OCI-LY1 (cell line): ENCODE data around the gene NELFE.

Experiments
- H2AFZ ChIP-seq: fragments of 200-600 bp; sonication (generic), shearing (Covaris generic); 2 replicates; pipeline ENCODE4 v1.6.0; 2014; ENCODE audit warnings: antibody characterized with exemption, mild to moderate bottlenecking, low read length
- H3F3A ChIP-seq: fragments of 200-600 bp; sonication (generic), shearing (Covaris generic); 2 replicates; pipeline ENCODE4 v1.6.0; 2014; ENCODE audit warnings: mild to moderate bottlenecking, antibody characterized with exemption, low read length, moderate library complexity; ENCODE audit not compliant: insufficient read depth
- H3K27ac ChIP-seq: fragments of 200-600 bp; sonication (generic); 2 replicates; pipeline ENCODE4 v1.5.1; 2014; ENCODE audit warnings: low read length, mixed run types, mild to moderate bottlenecking, low read depth; ENCODE audit not compliant: poor library complexity, severe bottlenecking
- H3K27me3 ChIP-seq: fragments of 200-600 bp; sonication (generic); 2 replicates; pipeline ENCODE4 v1.6.0; 2014; ENCODE audit warnings: antibody characterized with exemption, mild to moderate bottlenecking, low read length, moderate library complexity; ENCODE audit not compliant: insufficient read depth
- H3K36me3 ChIP-seq: fragments of 200-600 bp; sonication (generic); 2 replicates; pipeline ENCODE4 v1.6.1; 2014; ENCODE audit warnings: mild to moderate bottlenecking, antibody characterized with exemption, low read length, moderate library complexity, mixed read lengths; ENCODE audit not compliant: insufficient read depth
- H3K4me1 ChIP-seq: fragments of 200-600 bp; sonication (generic); 2 replicates; pipeline ENCODE4 v1.5.1; 2014; ENCODE audit warnings: mild to moderate bottlenecking, low read length, moderate library complexity; ENCODE audit not compliant: insufficient read depth, severe bottlenecking
- H3K4me2 ChIP-seq: fragments of 200-600 bp; sonication (generic), shearing (Covaris generic); 2 replicates; pipeline ENCODE4 v1.6.1; 2014; ENCODE audit warnings: low read length
- H3K4me3 ChIP-seq: fragments of 200-600 bp; sonication (generic); 2 replicates; pipeline ENCODE4 v1.5.1; 2014; ENCODE audit warnings: low read length, low read depth, mild to moderate bottlenecking, mixed read lengths; ENCODE audit not compliant: poor library complexity, severe bottlenecking
- H3K79me2 ChIP-seq: fragments of 200-600 bp; shearing (Covaris generic); 2 replicates; pipeline ENCODE4 v1.6.1; 2016; ENCODE audit warnings: mixed run types, low read length, mixed read lengths; ENCODE audit not compliant: insufficient read depth
- H3K9ac ChIP-seq: fragments of 200-600 bp; sonication (generic), shearing (Covaris generic); 2 replicates; pipeline ENCODE4 v1.6.1; 2014; ENCODE audit warnings: mild to moderate bottlenecking, low read length, mixed read lengths
- H3K9me2 ChIP-seq: fragments of 200-600 bp; sonication (generic), shearing (Covaris generic); 2 replicates; pipeline ENCODE4 v1.6.1; 2014; ENCODE audit warnings: low read depth, mild to moderate bottlenecking, low read length, mixed read lengths
- H3K9me3 ChIP-seq: fragments of 200-600 bp; shearing (Covaris generic); 2 replicates; pipeline ENCODE4 v1.6.1; 2014; ENCODE audit warnings: low read length, mixed read lengths
- H4K20me1 ChIP-seq: fragments of 200-600 bp; sonication (generic), shearing (Covaris generic); 2 replicates; pipeline ENCODE4 v1.6.0; 2016; ENCODE audit warnings: mild to moderate bottlenecking, low read length; ENCODE audit not compliant: insufficient read depth
- EZH2 ChIP-seq: fragments of 200-600 bp; sonication (generic), shearing (Covaris generic); IDR thresholded peaks from 2 replicates; pipeline ENCODE4 v1.8.0; 2017; ENCODE audit warnings: borderline replicate concordance, mixed run types, mild to moderate bottlenecking, antibody characterized with exemption, low read length, moderate library complexity, mixed read lengths
- TF ChIP-seq, protein P1 (sequence below): fragments of 200-600 bp; sonication (generic), shearing (Covaris generic); IDR thresholded peaks from 2 replicates; pipeline ENCODE4 v1.5.1; 2017; ENCODE audit warnings: mild to moderate bottlenecking, antibody characterized with exemption, low read length, moderate library complexity, mixed read lengths

Gene NELFE

DNA sequence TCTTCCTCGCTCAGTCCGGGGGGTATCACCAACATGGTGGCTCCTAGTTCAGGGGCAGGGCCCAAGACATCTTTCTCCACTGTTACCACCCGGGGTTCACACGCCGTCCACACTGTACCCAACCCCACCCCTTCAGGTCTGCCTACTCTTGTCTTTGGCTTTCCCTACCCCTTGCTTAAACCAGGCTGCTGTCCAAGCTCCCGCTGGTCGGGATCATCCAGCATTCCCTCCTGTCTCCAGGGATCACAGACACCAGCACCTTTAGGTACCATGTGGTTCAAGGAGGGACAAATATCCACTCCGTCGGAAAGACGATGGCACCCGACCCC, 395 bp downstream of the NELFE start:
- Histone ChIP-seq H3K79me2 (peaks cover 8% of the 10 kb centered on the region; the same call in 1 of the 2 replicates), H4K20me1 (no peaks in the 10 kb centered on the region), H3K4me3 (peak overlapping the region; percentile 100), H3K4me1 (peaks cover 24% of the 10 kb centered on the region), H3K27me3 (no peaks in the 10 kb centered on the region), H3K4me2 (peak overlapping the region; percentile 99), H3K9ac (peak overlapping the region; percentile 100), H3K9me2 (no peaks in the 10 kb centered on the region), H2AFZ (peak overlapping the region; percentile 65; the same call in 1 of the 2 replicates), H3F3A (no peaks in the 10 kb centered on the region), H3K36me3 (peaks cover 61% of the 10 kb centered on the region), H3K27ac (no peak overlapping the region), H3K9me3 (no peaks in the 10 kb centered on the region)
- no peak for TF ChIP-seq EZH2
- TF ChIP-seq, protein P1, sequence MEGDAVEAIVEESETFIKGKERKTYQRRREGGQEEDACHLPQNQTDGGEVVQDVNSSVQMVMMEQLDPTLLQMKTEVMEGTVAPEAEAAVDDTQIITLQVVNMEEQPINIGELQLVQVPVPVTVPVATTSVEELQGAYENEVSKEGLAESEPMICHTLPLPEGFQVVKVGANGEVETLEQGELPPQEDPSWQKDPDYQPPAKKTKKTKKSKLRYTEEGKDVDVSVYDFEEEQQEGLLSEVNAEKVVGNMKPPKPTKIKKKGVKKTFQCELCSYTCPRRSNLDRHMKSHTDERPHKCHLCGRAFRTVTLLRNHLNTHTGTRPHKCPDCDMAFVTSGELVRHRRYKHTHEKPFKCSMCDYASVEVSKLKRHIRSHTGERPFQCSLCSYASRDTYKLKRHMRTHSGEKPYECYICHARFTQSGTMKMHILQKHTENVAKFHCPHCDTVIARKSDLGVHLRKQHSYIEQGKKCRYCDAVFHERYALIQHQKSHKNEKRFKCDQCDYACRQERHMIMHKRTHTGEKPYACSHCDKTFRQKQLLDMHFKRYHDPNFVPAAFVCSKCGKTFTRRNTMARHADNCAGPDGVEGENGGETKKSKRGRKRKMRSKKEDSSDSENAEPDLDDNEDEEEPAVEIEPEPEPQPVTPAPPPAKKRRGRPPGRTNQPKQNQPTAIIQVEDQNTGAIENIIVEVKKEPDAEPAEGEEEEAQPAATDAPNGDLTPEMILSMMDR: no peak

DNA sequence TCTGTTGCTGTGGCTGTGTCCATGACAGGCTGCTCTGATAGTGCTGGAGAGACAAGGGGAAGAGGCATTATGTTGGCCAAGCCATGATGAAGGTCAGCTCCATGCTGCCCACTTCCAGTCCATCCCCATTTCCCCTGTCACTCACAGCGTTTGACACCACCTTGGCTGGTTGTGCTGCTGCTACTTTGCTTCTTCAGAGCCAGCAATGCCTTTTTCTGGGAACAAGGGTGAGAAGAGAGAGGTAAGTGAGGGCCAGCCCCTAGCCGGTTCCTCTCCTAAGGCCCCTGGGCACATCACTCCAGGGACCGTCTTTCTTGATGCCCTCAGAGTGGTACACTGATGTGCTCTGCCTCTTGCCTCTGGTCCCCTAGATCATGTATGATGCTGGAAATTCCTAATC, 2.0 kb downstream of the NELFE start:
- Histone ChIP-seq H2AFZ (no peak overlapping the region), H3F3A (no peaks in the 10 kb centered on the region), H3K4me1 (peaks cover 24% of the 10 kb centered on the region), H4K20me1 (no peaks in the 10 kb centered on the region), H3K4me3 (no peak overlapping the region), H3K4me2 (no peak overlapping the region), H3K36me3 (peaks cover 61% of the 10 kb centered on the region), H3K79me2 (peaks cover 8% of the 10 kb centered on the region; the same call in 1 of the 2 replicates), H3K27ac (no peak overlapping the region), H3K9ac (no peak overlapping the region), H3K9me2 (no peaks in the 10 kb centered on the region), H3K9me3 (no peaks in the 10 kb centered on the region), H3K27me3 (no peaks in the 10 kb centered on the region)
- TF ChIP-seq, protein P1: no peak
- no peak for TF ChIP-seq EZH2

DNA sequence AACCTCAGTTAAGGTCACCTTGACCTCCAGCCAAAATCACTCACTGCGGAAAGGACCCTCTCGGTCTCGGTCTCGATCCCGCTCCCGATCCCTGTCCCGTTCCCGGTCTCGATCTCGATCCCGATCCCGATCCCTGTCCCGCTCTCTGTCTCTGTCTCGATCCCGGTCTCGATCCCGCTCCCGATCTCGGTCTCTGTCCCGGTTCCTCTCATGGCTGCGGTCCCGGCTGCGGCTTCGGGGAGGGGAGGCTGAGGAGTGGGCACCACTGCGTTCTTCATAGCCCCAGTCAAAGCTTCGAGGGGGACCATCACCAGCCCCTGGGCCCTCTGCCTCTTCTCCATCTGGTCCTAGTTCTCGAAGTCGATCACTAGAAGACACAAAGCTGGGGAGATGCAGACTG, 4.3 kb downstream of the NELFE start:
- no peak overlapping the region for H3K4me3 ChIP-seq
- no peak overlapping the region for H3K27ac ChIP-seq
- no peak for TF ChIP-seq EZH2
- TF ChIP-seq, protein P1: no peak
- peaks cover 5% of the 10 kb centered on the region; the same call in 1 of the 2 replicates for H3K79me2 ChIP-seq
- no peak overlapping the region for H3K9ac ChIP-seq
- no peaks in the 10 kb centered on the region for H4K20me1 ChIP-seq
- H3K9me3 ChIP-seq: no peaks in the 10 kb centered on the region
- no peaks in the 10 kb centered on the region for H3K27me3 ChIP-seq
- H3K4me2 ChIP-seq: no peak overlapping the region
- H3K36me3 ChIP-seq: peaks cover 50% of the 10 kb centered on the region
- no peaks in the 10 kb centered on the region for H3K9me2 ChIP-seq
- H2AFZ ChIP-seq: no peak overlapping the region
- H3K4me1 ChIP-seq: peaks cover 16% of the 10 kb centered on the region
- no peaks in the 10 kb centered on the region for H3F3A ChIP-seq
